T-cell (primary cell): ENCODE results near the gene USP28. TPM values are rescaled to one million over a fixed set of nuclear protein-coding genes. Genes with fewer than 3 reads are reported as not detected.
A peak's percentile ranks its signal among the peaks of the same experiment; 100 is the strongest.
"Not testable (repeated sequence)": the region's sequence is repeated elsewhere in the genome, so short reads cannot be mapped to it uniquely, and the experiment has no call there.

Experiments used
- ATAC-seq, 4 experiments: fragments of 200-7000 bp in 3 of 4; fragments of 150-1000 bp in 1 of 4; cut with Tn5 transposase; replicated peaks in 1 of 4; 1 replicate in 3 of 4; 2 replicates in 1 of 4; pipeline ENCODE4 v1.10.0; 2021; ENCODE audit warnings: moderate library complexity in 3 of 4, mild to moderate bottlenecking in 2 of 4, moderate number of reproducible peaks in 1 of 4
- CTCF ChIA-PET, 2 donors: fragments of 300-600 bp; sonication (Branson Sonifier 250); formaldehyde crosslinking; loops; one replicate each; lab custom pipeline; 2022; ENCODE audit warnings: antibody characterized with exemption in 2 of 2; lab: Charles Lee
- POLR2A ChIA-PET, 2 donors: fragments of 300-600 bp; sonication (Branson Sonifier 250); formaldehyde crosslinking; loops; one replicate each; lab custom pipeline; 2022; ENCODE audit warnings: antibody characterized with exemption in 2 of 2; lab: Charles Lee
- DNase-seq, 35 experiments: peaks; one replicate each; pipeline versions ENCODE4 v3.0.0 to v3.0.0-alpha.2; 2013 to 2023
- H3K27ac ChIP-seq: one replicate; pipeline ENCODE4 v1.5.1; 2013; ENCODE audit warnings: low read length
- H3K27me3 ChIP-seq, 2 experiments: replicated peaks in 1 of 2; 1 replicate in 1 of 2; 2 replicates in 1 of 2; pipeline versions ENCODE4 v1.6.1 to v1.7.0; 2013; ENCODE audit warnings: low read length in 1 of 2, mixed read lengths in 1 of 2; ENCODE audit not compliant: control insufficient read depth in 2 of 2, insufficient read depth in 2 of 2; ENCODE audit errors: extremely low read depth in 1 of 2
- H3K36me3 ChIP-seq, 2 donors: 1 replicate in 1 of 2; 2 replicates in 1 of 2; pipeline versions ENCODE4 v1.6.1 to v1.7.0; 2013; ENCODE audit warnings: low read length in 1 of 2; ENCODE audit not compliant: control insufficient read depth in 2 of 2, insufficient read depth in 1 of 2; ENCODE audit errors: extremely low read depth in 1 of 2
- H3K4me1 ChIP-seq, 2 experiments: 1 replicate in 1 of 2; 2 replicates in 1 of 2; pipeline versions ENCODE4 v1.6.1 to v1.7.0; 2013; ENCODE audit warnings: low read length in 2 of 2, mixed read lengths in 1 of 2; ENCODE audit not compliant: insufficient read depth in 2 of 2, control insufficient read depth in 1 of 2; ENCODE audit errors: extremely low read depth in 1 of 2
- H3K4me3 ChIP-seq, 2 donors: 1 replicate in 1 of 2; 2 replicates in 1 of 2; pipeline versions ENCODE4 v1.5.1 to v1.7.0; 2013; ENCODE audit warnings: mild to moderate bottlenecking in 2 of 2, low read length in 1 of 2, moderate library complexity in 1 of 2; ENCODE audit not compliant: control insufficient read depth in 1 of 2; ENCODE audit errors: extremely low read depth in 1 of 2
- H3K9me3 ChIP-seq: 2 replicates; pipeline ENCODE4 v1.7.0; 2013
- H3K27ac Mint-ChIP-seq, 2 donors: one replicate each; pipeline ENCODE4 v1.8.0; 2020 to 2021; ENCODE audit warnings: mild to moderate bottlenecking in 2 of 2, mixed read lengths in 2 of 2
- H3K27me3 Mint-ChIP-seq, 2 donors: one replicate each; pipeline ENCODE4 v1.8.0; 2021 to 2022; ENCODE audit warnings: mixed read lengths in 2 of 2
- H3K36me3 Mint-ChIP-seq: one replicate; pipeline ENCODE4 v1.8.0; 2021; ENCODE audit warnings: mixed read lengths
- H3K4me1 Mint-ChIP-seq, 3 donors: one replicate each; pipeline ENCODE4 v1.8.0; 2020 to 2022; ENCODE audit warnings: mixed read lengths in 3 of 3, mild to moderate bottlenecking in 1 of 3
- H3K4me3 Mint-ChIP-seq, 3 donors: one replicate each; pipeline ENCODE4 v1.8.0; 2020 to 2022; ENCODE audit warnings: mild to moderate bottlenecking in 3 of 3, mixed read lengths in 3 of 3, moderate library complexity in 3 of 3
- H3K9me3 Mint-ChIP-seq, 3 donors: one replicate each; pipeline ENCODE4 v1.8.0; 2020 to 2022; ENCODE audit warnings: mixed read lengths in 3 of 3
- WGBS: methylation state at CpG from one replicate; pipeline ENCODE4 v1.1.5; 2013; ENCODE audit warnings: missing lambda C conversion rate; ENCODE audit not compliant: insufficient coverage; 5-methylcytosine and 5-hydroxymethylcytosine counted together
- total RNA-seq, 35 experiments: library from RNA in 6 of 35; stranded (reverse) in 6 of 35; fragments of 120-200 nt in 1 of 35; gene quantifications; one replicate each; pipeline versions ENCODE4 v1.2.1 to v1.2.4 and lab custom pipeline; 2013 to 2026

The USP28 gene
- total RNA-seq, 5 donors from 2014 or later (not counting 1 experiment from before 2014, with no cell fraction given), result 16.8 to 28.5 (median 22.9) TPM

GRCh38 chr11:113880971-113881370 is 5.6 kb upstream of the USP28 start:
- Histone ChIP-seq H3K4me3 (no peak overlapping the region), H3K4me1 (peaks cover 0 to 8% of the 10 kb centered on the region in 2 experiments), H3K27me3 (no peaks in the 10 kb centered on the region), H3K27ac (no peak overlapping the region), H3K9me3 (no peaks in the 10 kb centered on the region), H3K36me3 (no peaks in the 10 kb centered on the region)
- no peak overlapping the region for H3K4me3 Mint-ChIP-seq
- H3K27me3 Mint-ChIP-seq, result no peaks in the 10 kb centered on the region
- ChIA-PET POLR2A (no interaction called here), CTCF (interaction anchor here in 1 of 2 donors (0.7 kb wide), 1 partner anchor 469 kb away, joined by 3 read pairs; no protein-coding TSS in a partner anchor)
- no peak for ATAC-seq
- no peak for DNase-seq
- no peak overlapping the region for H3K27ac Mint-ChIP-seq
- 100% methylated on average over 1 of the region's 4 CpGs for WGBS
- no peaks in the 10 kb centered on the region for H3K36me3 Mint-ChIP-seq
- H3K4me1 Mint-ChIP-seq, result peaks cover 7 to 15% (median 15%) of the 10 kb centered on the region in 3 donors
- no peaks in the 10 kb centered on the region for H3K9me3 Mint-ChIP-seq

- H3K27ac Mint-ChIP-seq, H3K36me3 Mint-ChIP-seq, H3K4me3 ChIP-seq, H3K9me3 ChIP-seq, H3K27ac ChIP-seq, POLR2A ChIA-PET, H3K9me3 Mint-ChIP-seq, H3K4me3 Mint-ChIP-seq, H3K36me3 ChIP-seq, H3K27me3 Mint-ChIP-seq, H3K27me3 ChIP-seq, ATAC-seq, DNase-seq: not testable (repeated sequence)
- H3K4me1 Mint-ChIP-seq, result peaks cover 16 to 24% (median 20%) of the 10 kb centered on the region in 3 donors
- H3K4me1 ChIP-seq, result peaks cover 2 to 11% of the 10 kb centered on the region in 2 experiments
- CTCF ChIA-PET, result interaction anchor here in 1 of 2 donors (0.9 kb wide), 1 partner anchor 17 kb away, joined by 3 read pairs; no protein-coding TSS in a partner anchor
- 97% methylated on average over 4 of the region's 4 CpGs for WGBS
These were observed 4.1 kb upstream of the USP28 start for GRCh38 chr11:113879446-113879845.

- Histone ChIP-seq H3K27ac (no peak overlapping the region), H3K27me3 (no peaks in the 10 kb centered on the region), H3K36me3 (no peaks in the 10 kb centered on the region), H3K4me3 (no peak overlapping the region), H3K4me1 (peaks cover 4 to 24% of the 10 kb centered on the region in 2 experiments), H3K9me3 (no peaks in the 10 kb centered on the region)
- Mint-ChIP-seq H3K27me3 (no peaks in the 10 kb centered on the region), H3K36me3 (no peaks in the 10 kb centered on the region), H3K4me3 (no peak overlapping the region), H3K9me3 (no peaks in the 10 kb centered on the region), H3K4me1 (peaks cover 29 to 37% (median 33%) of the 10 kb centered on the region in 3 donors), H3K27ac (peak overlapping the region; percentile 57 to 99)
- no CpG with 5 or more reads among the region's 5 CpGs for WGBS
- POLR2A ChIA-PET, result no interaction called here
- ATAC-seq, result no peak
- DNase-seq, result no peak
- CTCF ChIA-PET, result no interaction called here
These were observed 2.3 kb upstream of the USP28 start for GRCh38 chr11:113877670-113878055.

- no peak for ATAC-seq
- Histone ChIP-seq H3K27me3 (no peaks in the 10 kb centered on the region), H3K4me1 (peaks cover 4 to 27% of the 10 kb centered on the region in 2 experiments), H3K9me3 (no peaks in the 10 kb centered on the region), H3K27ac (no peak overlapping the region), H3K36me3 (no peaks in the 10 kb centered on the region), H3K4me3 (peak overlapping the region in 1 of 2 donors; percentile 3)
- no peaks in the 10 kb centered on the region for H3K36me3 Mint-ChIP-seq
- DNase-seq, result peak in 1 of 35 experiments; percentile 11
- ChIA-PET POLR2A (interaction anchor here in 1 of 2 donors (0.7 kb wide), 1 partner anchor 900 kb away, joined by 7 read pairs; no protein-coding TSS in a partner anchor), CTCF (no interaction called here)
- peak overlapping the region; percentile 57 to 99 for H3K27ac Mint-ChIP-seq
- 100% methylated on average over 3 of the region's 8 CpGs for WGBS
- H3K9me3 Mint-ChIP-seq, result no peaks in the 10 kb centered on the region
- H3K4me3 Mint-ChIP-seq, result peak overlapping the region; percentile 97 to 99 (median 98)
- peaks cover 36 to 42% (median 36%) of the 10 kb centered on the region in 3 donors for H3K4me1 Mint-ChIP-seq
- H3K27me3 Mint-ChIP-seq, result no peaks in the 10 kb centered on the region
These were observed 1.7 kb upstream of the USP28 start for GRCh38 chr11:113876798-113877669.

GRCh38 chr11:113876074-113876797 is 864 bp upstream of the USP28 start:
- H3K27me3 Mint-ChIP-seq, result no peaks in the 10 kb centered on the region
- ChIA-PET POLR2A (interaction anchor here (0.5 to 0.7 kb wide), 2 partner anchors 176 to 901 kb away, joined by 5 to 7 read pairs; no protein-coding TSS in a partner anchor), CTCF (no interaction called here)
- H3K27ac Mint-ChIP-seq, result peak overlapping the region; percentile 98 to 99
- no peaks in the 10 kb centered on the region for H3K27me3 ChIP-seq
- 83% methylated on average over 15 of the region's 24 CpGs for WGBS
- H3K36me3 ChIP-seq, result no peaks in the 10 kb centered on the region
- H3K36me3 Mint-ChIP-seq, result no peaks in the 10 kb centered on the region
- peak in 1 of 35 experiments; percentile 15 for DNase-seq
- peak overlapping the region; percentile 68 to 90 for H3K4me3 ChIP-seq
- peaks cover 4 to 32% of the 10 kb centered on the region in 2 experiments for H3K4me1 ChIP-seq
- no peak for ATAC-seq
- peaks cover 39 to 48% (median 44%) of the 10 kb centered on the region in 3 donors for H3K4me1 Mint-ChIP-seq
- H3K9me3 ChIP-seq, result no peaks in the 10 kb centered on the region
- peak overlapping the region; percentile 97 to 99 (median 98) for H3K4me3 Mint-ChIP-seq
- H3K27ac ChIP-seq, result peak overlapping the region; percentile 90
- no peaks in the 10 kb centered on the region for H3K9me3 Mint-ChIP-seq
